HG03342 (cell line): ENCODE measurements around the gene PCCA.
A peak's percentile ranks its signal among the peaks of the same experiment; 100 is the strongest.

ENCODE experiments used
- ATAC-seq: cut with Tn5 transposase; IDR thresholded peaks from one replicate; pipeline ENCODE4 v1.9.1; 2021; ENCODE audit warnings: mild to moderate bottlenecking, moderate library complexity; ENCODE audit not compliant: unreplicated experiment

Gene PCCA

GRCh38 chr13:100491164-100491842 is 402.4 kb downstream of the PCCA start:
- ATAC-seq, result no peak

DNA sequence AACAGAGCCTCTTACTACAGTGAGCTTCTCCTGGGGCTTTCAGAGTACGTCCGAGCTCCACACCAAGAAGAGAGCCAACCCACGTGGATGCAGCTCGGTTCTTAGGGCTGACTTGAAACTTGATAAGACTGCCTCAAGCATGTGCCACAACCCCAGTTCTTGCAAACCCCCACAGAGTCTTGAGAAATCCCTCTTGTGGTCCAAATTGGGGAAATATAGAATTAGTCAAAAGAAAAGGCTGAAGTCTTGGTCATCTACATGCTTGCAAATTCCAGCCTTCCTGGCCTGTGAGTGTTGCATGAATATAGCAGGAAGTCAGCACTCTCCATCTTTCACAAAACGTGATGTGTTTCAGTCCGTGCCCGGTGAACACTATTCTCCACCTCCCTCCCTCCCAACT is 404.5 kb downstream of the PCCA start:
- no peak for ATAC-seq

- ATAC-seq, result no peak
Measured at GRCh38 chr13:100495455-100495854, 406.6 kb downstream of the PCCA start.

DNA sequence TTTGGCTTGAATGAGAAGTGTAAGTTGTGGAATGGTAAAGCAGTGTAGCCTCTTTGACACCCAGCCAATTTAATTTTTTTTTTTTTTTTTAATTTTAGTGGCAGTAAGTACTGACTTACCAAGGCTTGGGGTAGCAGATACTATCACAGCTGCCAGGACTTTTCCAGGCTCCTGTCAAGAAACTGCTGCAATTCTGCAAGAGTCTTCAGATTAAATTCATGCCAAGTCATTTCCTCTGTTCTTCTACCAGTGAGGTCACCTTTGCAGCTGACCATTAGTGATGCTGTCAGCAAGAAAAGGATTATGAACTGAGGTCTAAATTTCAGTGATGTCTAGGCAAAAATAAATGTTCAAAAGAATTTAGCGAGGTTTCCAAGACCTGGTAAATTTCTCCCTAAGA is 408.5 kb downstream of the PCCA start:
- no peak for ATAC-seq

- ATAC-seq, result no peak
Measured at GRCh38 chr13:100502446-100502845, 413.6 kb downstream of the PCCA start.

DNA sequence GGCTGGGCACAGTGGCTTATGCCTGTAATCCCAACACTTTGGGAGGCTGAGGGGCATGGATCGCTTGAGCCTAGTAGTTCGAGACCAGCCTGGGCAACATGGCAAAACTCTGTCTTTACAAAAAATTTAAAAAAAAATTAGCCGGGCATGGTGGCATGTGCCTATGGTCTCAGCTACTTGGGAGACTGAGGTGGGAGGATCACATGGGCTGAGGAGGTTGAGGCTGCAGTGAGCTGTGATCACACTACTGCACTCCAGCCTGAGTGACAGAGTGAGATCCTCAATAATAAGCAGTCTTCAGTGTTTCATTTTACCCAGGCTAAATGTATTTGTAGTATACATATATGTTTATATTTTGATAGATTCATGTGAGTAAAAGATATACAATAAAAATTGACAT is 414.7 kb downstream of the PCCA start:
- ATAC-seq, result no peak

DNA sequence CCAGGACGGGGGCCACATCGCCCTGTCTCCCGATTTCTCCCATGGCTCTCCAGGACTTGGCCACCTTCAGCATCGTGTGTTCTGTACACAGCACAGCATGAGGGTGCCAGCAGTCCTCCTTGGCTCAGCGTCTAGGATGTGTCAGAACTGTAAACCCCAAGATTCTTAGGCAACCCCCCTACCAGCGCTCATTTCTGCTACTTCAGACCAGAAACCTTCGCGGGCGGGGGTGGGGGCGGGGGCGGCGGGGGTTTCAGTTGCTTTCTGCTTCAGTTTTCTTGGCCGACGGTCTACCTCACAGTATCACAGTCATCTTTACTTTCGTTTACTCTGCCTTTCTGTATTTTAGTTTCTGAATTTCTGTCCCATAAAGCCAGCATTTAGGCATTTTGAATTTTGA is 417.3 kb downstream of the PCCA start:
- ATAC-seq, result peak; percentile 64

DNA sequence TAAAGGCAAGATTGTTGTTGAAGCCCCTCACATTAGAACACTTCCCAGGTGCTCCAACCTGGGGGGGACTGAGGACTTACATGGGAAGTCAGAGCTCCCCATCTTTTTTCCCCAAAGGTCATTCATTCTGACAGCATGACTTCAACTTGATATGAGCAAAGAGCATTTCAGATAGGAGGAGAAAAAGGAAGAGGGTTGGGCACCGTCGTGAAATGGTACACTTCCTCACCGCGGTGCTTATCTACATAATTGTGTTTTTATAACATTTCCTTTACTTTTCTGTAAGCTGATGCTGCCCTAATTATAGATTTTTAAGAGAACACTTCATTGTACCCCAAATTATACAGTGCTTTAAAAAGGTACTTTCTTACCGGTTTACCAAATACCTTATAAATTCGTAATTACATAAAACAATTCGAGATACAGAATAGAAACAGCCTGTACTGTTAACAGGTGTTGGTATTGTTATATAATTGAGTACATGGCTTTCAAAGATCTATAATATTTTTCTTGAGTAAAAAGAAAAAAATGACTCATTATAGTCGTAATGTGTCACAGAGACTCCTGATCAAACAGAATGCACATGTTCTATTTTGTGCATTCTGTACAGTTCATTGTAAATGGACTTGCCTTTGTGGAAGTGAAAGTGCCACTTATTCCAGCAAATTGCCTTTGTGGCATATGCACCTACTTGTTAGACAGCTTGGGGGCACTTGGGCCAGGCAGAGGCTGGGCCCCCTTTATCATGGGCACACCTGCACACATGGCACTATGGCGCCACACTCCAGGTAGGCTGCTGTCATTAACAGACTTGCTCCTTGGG is 417.9 kb downstream of the PCCA start:
- no peak for ATAC-seq

DNA sequence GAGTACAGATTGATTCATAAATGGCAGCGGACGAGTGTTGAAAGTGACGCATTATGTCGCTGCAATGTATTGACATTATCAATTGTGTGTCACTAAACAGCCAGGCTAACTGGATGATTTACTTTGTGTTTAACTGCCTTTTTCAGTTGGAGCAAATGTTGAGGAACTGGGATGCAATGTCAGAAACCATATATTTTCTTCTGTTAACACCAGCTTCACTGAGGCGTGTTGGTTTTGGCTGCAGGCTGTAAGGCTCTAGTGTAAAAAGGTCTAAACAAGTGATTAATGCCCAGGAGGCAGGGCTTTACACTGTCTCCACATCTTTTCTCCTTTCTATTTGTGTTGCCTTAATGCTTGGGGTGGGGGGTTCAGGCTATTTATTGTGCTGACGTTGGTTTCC is 419.6 kb downstream of the PCCA start:
- ATAC-seq, result no peak

GRCh38 chr13:100508996-100509395 is 420.1 kb downstream of the PCCA start:
- no peak for ATAC-seq

DNA sequence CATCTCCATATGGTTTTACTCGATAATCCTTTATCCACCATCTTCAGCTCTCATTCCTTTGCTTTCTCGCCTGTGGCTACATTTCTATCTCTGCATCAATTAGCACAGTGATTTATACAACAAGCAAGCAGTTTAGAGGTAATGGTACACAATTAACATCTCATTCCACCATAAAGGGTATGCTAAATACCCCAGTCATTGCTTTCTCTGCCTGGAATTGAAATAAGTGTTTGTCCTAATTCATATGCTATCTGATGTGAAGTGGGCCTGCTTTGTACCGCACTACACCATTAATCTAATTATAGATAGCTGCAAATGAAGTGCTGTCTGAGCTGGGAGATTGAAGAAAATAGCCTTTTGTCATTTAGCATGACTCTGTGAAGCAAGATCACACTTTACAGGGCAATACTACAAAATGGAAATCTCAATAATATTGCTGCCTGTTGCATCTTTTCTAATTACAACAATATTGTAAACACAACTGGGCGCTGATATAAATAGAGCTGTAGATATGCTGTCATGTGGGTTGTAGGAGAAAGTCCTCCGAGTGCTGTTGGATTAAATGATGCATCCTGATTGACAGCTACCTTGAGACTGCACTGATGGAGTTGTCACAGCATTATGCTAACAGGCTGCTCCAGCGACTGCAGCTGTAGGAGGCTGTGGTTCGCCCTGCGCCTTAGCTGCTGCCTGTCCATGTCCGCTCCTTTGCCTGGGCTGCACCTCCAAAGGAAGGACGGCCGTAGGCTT is 421.5 kb downstream of the PCCA start:
- no peak for ATAC-seq

- no peak for ATAC-seq
Measured at GRCh38 chr13:100511466-100511865, 422.6 kb downstream of the PCCA start.

- ATAC-seq, result no peak
Measured at GRCh38 chr13:100512422-100512821, 423.5 kb downstream of the PCCA start.

DNA sequence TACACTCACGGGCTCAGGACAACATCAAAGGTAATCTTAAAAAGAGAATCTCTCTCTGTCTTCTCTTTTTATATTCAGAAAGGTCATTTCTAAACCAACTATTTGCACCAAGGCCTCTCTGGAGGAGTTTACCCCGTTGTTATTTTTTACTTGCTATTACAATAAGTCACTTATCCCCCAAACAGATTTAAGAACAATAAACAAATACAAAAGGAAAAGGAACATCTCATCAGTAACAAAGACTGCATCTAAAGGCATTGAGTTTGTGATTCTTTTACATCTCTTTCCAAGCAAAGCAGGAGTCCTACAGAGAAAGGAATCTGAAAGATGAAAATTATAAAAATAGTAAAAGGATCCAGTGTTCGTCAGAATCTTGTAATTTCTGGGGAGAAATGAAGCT is 424.3 kb downstream of the PCCA start:
- no peak for ATAC-seq

GRCh38 chr13:100513987-100514670 is 425.2 kb downstream of the PCCA start:
- no peak for ATAC-seq

- ATAC-seq, result peak; percentile 97
Measured at GRCh38 chr13:100514788-100515409, 426.0 kb downstream of the PCCA start.

DNA sequence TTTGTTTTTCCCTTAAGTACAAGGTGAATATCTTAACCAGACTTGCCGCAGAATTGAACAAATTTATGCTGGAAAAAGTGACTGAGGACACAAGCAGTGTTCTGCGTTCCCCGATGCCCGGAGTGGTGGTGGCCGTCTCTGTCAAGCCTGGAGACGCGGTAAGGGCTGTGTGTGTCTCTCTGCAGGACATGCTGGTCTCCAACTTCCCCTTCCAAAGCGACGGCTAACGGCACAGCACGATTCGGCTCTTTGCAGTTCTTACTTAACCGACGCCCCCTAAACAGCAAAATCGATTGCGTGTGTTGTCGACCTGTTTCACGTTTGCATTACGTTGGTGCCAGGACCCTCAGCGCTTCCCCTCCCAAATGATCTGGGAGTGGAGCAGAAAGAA is 426.5 kb downstream of the PCCA start:
- ATAC-seq, result no peak

DNA sequence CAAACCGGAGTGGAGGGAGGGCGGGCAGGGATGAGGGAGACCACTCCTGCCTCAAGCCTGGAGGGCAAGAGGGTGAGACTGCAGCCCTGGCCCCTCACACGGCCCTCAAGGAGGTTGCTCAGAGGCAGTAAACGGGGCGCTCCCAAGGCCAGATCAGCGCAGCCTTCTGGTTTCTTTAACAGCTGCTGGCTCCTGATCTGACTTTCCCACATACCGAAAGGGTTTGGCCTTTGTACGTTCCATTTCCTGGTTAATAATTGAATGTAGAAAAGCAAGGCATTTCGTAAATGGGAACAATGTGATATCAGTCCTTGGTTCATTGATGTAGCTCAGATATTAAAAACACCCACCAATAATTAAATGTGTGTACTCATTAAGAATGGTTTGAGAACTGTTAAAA is 428.2 kb downstream of the PCCA start:
- ATAC-seq, result no peak

DNA sequence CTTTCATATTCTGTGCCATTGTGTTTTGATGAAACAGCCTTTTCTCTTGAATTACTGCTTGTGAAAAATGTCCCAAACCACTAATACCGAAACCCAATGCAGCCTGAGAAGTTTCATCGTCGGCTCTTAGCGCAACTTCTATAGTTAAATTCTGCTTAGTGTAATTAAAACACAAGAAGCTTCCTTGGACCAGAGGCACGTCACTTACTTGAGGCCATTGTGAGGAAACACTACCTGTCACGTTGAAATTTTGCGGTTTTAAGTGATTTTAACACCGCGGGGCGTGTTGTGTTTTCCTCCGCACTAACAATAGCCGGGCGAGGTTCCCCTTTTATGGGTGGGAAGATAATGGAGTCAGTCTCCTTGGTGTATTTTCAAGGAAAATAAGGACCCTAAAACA is 428.8 kb downstream of the PCCA start:
- no peak for ATAC-seq

GRCh38 chr13:100518394-100519062 is 429.6 kb downstream of the PCCA start:
- no peak for ATAC-seq
